ENCODE measurements around the gene RILPL1.

- TF ChIP-seq CTCF (IDR thresholded peaks at IDR 0.05; ENCODE audit: low read depth, low read length) (no peak), POLR2A (IDR thresholded peaks at IDR 0.05; ENCODE audit: extremely low read depth, insufficient read length) (no peak), MAX (IDR thresholded peaks at IDR 0.05; ENCODE audit: low read depth, low read length) (no peak)
Measured at GRCh38 chr12:123445388-123446332, 87.9 kb downstream of the RILPL1 start.
